Measurements from ENCODE around the gene POP7.

DNA sequence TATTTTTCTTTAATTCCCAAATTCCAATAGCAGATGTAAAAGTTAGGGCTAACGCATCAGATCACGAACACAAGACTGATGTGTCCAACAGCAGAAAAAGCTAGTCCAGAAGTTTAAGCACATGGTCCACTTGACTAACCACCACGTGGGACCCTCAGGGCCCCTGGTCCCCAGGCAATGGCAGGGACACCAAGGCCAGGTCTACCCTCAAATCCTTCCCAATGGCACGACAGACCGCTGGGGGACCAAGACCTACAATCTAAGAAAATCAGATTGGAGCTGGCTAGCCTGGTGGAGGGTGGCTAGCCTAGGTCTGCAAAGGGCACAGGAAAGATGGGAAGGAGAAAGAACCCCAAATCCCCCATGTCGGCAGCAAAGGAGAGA, 13.4 kb upstream of the POP7 start:
- TF ChIP-seq, protein P1, sequence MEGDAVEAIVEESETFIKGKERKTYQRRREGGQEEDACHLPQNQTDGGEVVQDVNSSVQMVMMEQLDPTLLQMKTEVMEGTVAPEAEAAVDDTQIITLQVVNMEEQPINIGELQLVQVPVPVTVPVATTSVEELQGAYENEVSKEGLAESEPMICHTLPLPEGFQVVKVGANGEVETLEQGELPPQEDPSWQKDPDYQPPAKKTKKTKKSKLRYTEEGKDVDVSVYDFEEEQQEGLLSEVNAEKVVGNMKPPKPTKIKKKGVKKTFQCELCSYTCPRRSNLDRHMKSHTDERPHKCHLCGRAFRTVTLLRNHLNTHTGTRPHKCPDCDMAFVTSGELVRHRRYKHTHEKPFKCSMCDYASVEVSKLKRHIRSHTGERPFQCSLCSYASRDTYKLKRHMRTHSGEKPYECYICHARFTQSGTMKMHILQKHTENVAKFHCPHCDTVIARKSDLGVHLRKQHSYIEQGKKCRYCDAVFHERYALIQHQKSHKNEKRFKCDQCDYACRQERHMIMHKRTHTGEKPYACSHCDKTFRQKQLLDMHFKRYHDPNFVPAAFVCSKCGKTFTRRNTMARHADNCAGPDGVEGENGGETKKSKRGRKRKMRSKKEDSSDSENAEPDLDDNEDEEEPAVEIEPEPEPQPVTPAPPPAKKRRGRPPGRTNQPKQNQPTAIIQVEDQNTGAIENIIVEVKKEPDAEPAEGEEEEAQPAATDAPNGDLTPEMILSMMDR (conservative IDR thresholded peaks at IDR 0.05) = no peak
- TF ChIP-seq EZH2 (IDR thresholded peaks at IDR 0.05; ENCODE audit: low read depth) = no peak
